Measurements from ENCODE around the gene CDAN1.

Gene CDAN1

DNA sequence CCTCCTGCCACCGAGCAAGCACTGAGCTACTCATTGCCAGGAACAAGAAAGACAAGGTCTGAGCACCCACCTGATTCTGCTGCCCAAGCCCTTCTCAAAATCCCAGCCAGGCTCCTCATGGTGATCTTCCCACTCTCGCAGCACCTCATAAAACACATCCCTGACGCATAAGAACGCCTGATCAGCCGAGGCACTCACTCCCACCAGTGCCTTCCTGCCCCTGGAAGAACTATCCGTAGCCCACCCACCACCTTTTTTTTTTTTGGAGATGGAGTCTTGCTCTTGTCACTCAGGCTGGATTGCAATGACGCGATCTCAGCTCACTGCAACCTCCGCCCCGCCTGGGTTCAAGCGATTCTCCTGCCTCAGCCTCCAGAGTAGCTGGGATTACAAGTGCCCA, 3.9 kb downstream of the CDAN1 start:
- no peak for DNase-seq (ENCODE audit: low read depth)

DNA sequence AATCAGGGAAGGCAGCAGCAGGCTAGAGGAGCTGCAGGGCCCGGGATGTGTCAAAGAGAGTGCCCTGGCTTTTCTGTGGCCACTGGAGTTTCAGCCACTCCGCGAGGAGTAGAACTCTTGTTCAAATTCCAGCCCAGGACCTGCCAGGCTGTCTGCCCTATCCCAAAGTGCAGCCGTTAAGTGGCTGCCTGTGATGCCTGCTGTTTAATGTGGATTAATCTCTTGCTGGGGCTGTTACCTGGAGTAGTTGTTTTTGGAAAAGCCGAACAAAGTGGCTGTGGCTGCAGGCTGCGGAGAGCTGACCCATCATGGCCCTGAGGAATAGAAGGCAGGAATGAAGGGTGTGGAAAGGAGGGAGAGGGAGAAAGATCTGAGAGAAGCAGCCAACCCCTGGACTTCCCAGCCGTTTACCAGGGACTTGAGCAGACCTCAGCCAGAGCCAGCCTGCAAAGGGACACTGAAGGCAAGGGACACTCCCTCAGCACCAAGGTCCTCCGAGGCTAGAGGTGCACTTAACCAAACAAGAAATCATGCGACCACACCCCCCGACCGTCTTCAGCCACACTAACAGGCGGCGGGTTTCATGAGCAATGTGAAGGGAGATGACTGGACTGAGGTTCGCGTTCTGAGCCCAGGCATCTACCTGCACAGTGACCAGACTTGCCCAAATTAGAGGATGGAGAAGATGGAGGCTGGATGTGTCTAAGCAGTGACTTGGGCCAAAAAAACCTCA, 4.7 kb downstream of the CDAN1 start:
- no peak for DNase-seq (ENCODE audit: low read depth)

DNA sequence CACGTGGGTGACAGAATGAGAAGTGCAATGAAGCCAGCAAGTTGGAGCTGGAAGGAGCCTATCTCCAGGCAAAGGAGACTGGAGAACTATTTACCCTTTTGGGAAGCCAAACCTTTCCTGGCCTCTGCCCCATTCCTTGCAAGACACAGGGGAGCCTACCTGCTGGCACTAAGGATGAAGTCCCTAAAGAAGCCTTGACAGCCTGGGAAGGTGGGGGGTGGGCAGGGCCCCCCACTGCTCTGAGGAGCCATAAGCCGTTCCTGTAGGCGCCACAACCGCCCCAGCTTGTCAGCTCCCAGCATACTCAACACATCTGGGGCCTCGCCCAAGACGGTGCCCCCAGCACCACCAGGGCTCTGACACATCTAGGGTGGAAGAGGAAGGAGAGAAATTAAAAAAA, 5.5 kb downstream of the CDAN1 start:
- DNase-seq (ENCODE audit: low read depth): no peak

DNA sequence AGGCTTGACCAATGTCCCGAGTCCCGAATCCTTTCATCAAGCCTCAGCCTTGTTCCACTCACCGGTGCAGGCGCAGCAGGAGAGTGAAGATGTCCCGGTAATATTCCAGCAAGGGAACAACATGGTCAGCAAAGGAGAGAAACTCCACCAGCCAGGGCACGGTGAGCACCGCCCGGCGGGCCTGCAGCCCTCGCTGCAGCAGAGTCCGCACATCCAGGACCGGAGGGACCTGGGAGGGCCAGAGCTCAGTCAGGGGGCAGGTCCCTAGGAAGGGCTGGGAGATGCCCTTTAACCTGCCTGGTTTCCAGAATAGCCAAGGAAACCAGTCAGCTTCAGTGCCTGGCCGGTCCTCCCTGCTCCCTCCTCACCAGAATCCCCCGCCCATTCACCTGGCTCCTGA, 6.4 kb downstream of the CDAN1 start:
- no peak for DNase-seq (ENCODE audit: low read depth)

DNA sequence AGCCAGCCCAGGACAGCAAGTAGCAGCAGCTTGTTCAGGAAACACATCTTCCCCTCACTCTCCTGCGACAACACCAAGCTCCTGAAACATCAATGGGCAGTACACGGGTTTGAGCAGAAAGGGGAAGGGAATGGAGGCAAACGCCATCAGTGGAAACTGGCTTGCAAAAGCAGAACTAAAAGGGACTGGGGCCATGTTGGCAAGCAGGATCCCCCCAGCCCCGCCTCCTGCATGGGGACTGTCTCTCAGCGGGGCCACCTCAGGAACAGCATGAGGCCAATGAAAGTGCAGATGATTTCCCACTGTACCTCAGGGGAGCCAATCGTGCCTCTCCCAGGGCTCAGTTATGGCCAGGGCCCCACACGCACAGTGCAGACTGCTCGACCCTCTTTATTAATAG, 6.8 kb downstream of the CDAN1 start:
- DNase-seq (ENCODE audit: low read depth): no peak

DNA sequence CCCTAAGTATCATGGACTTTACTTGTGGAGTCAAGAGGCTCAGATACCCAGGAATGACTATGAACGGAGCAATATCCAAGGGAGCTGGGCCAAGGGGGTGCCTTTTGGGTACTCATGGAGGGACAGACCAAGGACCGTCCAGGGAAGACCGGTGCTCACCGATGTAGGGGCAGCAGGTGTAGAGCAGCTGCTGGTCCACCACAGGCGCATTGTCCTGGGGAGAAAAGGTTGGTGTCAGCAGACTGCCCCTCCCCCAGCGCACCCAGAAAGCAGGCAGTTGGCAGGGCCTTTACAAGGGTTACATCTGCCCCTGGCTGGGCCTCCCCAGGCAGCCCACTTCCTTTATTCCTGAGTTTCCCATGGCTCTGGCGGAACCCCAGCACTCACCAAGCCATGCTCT, 7.5 kb downstream of the CDAN1 start:
- no peak for DNase-seq (ENCODE audit: low read depth)

DNA sequence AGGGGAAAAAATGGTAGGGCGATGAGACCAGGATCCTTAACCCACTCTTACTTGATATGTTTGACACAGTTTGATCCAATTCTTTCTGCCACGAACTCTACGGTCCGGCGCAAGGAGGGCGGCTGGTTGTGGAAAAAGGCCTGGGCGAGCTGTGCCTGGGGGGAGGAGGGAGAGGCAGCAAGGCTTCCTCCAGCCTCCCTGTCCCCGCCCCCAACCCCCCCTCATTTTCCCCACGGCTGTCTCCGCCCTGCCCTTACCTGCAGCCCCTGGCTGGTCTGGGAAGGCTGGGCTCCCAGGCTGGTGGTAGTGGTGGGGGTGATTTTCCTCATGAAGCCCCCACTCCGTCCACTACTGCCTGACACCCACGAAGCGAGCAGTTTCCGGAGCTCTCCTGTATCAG, 8.0 kb downstream of the CDAN1 start:
- no peak for DNase-seq (ENCODE audit: low read depth)

DNA sequence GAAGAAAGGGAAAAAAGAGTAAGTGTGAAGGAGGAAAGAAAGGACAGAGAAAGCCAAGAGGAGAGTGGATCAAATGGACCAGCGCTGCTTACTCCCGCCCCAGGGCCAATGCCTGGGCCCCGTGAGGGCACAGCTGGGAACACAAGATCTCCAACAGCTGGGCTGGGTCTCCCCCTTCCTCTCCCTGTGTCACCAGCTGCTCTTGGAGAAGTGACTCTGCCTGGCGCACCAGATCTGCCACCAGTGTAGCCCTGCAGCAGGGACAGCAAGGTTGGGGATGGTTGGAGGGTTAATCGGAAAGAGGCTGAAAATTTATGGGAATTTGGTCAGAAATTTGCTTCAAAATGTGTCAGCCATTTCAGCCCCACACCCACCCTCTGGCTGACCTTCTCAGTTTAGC, 8.4 kb downstream of the CDAN1 start:
- no peak for DNase-seq (ENCODE audit: low read depth)

DNA sequence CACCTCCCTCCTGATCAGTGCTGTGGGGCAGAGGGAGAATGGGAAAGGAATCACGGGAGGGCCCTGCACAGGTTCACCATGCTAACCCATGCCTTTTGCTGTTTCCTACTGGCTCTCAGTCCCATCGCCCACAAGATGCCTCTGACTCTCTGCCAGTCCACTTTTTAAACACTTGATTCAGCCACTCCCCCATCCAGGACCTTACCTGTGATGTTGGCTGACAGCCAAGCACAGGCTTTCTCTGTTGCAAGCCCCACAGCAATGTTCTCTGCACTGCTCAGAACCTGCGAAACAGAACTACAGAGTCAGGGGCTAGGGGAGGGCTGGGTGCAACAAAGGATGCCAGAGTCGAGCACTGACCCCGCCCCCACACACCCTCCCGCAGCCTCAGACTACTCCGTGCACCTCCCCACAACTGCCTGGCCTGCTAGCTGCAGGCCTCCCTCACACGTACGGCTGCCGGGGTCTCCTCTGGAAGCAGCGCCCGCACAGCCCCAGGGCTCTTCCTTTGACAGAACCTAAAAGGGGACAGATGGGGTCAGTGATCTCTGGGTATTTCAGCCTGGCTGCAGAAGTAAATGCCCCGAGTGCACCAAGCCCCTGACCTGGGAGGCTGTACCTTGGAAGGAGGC, 9.1 kb downstream of the CDAN1 start:
- no peak for DNase-seq (ENCODE audit: low read depth)

DNA sequence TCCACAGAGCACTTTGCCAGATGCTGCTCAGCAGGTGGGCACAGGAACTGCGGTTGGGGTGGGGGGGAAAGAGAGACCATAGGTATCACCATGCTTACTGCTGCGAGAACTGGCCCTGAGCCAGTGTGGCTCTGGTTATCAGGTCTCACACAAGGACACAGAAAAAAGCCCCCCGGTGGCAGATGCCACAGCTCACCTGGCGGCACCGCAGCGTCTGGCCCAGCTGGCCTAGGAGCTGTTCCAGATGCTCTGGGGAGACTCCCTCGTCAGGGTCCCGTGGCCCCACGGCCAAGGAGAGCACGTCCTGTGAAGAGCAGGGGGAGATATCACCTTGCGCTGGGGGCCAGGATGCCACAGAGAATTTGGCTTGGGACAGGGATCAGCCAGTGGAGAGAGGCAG, 10.8 kb downstream of the CDAN1 start:
- DNase-seq (ENCODE audit: low read depth): no peak

DNA sequence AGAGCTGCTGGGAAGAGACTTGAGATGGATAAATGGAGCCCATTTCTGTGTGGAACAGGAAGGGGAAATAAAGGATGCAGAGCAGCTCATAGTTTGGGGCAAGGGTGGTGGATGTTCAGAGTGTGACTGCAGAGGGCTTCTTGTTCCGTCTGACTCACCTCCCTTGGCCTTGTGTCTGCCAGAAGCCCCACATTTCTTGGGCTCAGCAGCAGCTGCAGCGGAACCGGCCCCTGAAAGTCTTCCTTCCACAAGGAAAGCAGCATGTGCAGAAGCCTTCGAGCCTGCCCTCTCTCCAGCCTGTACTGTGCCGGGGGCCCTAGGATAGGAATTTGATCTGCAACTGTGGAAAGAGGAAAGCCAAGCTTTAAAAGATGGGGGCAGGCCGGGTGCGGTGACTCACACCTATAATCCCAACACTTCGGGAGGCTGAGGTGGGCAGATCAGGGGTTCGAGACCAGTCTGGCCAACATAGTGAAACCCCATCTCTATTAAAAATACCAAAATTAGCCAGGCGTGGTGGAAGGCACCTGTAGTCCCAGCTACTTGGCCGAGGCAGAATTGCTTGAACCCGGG, 11.5 kb downstream of the CDAN1 start:
- no peak for DNase-seq (ENCODE audit: low read depth)

DNA sequence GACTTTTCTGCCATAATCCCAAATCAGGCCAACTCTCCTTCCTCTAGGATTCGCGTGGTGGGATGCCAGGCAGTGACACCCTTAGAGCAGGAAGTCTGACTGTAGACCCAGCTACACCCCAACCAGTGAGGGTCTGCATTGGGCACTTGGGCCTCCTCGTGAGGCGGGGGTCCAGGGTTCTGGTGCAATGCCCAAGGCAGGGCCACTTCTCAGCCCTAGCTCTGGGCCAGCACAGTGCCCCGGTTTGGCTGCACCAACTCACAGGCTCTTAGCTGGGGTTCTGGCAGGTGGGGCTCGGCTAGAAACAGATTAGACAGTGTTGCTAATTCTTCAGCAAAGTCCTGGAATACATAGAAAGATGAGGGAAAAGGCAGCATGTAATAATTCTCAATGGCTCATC, 12.7 kb downstream of the CDAN1 start:
- DNase-seq (ENCODE audit: low read depth): no peak

DNA sequence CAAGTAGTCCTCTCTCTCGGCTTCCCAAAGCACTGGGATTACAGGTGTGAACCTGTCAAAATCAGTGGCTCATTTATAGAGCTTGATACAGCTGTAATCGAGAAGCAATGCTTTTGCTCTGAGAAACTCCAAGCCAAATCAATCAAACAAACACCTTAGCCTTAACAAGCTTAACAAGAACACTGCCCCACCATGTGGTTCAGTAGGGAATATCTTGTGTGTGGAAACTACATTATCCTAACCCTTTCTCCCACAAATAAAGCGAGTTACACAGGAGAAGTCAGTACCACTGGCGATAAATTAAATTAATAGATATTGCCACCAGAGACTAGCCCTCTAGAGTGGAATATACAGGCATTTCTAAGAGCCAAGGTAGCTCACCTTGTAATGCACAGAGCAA, 13.9 kb downstream of the CDAN1 start:
- no peak for DNase-seq (ENCODE audit: low read depth)

DNA sequence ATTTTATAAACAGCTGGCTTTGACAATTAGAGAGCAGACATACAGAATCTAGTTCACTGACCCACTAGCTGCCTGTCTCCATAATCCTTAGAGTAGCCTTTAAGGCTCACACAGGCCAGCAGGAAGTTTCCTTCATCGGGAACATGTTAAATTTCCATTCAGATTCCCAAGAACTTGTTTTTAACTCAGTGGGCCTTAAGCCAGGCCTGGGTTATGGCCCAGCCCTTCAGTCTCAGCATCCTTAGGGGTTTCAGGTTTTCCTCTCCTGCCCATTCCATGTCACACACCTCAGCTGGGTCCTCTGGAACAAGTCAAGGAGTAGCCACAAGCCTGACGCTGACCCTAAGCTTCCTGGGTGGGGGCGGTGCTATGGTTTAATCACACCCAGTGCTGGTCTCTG, 15.0 kb downstream of the CDAN1 start:
- DNase-seq (ENCODE audit: low read depth): no peak

DNA sequence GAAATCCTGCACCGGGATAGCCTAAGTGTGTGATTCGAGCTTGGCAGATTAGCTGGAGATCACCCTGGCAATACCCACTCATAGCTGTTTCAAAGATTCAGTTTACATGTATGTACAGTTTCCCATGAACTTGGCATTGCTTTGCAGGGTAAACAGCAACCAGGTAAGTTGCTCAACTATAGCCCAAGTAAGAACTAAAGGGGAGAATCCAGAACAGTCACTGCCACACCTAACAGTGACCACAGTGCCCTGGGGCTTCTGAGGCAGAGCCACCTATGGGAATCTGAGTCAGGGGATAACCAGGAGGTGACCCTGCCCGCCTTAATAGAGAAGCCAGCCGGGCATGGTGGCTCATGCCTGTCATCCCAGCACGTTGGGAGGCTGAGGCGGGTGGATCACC, 15.9 kb downstream of the CDAN1 start:
- no peak for DNase-seq (ENCODE audit: low read depth)

DNA sequence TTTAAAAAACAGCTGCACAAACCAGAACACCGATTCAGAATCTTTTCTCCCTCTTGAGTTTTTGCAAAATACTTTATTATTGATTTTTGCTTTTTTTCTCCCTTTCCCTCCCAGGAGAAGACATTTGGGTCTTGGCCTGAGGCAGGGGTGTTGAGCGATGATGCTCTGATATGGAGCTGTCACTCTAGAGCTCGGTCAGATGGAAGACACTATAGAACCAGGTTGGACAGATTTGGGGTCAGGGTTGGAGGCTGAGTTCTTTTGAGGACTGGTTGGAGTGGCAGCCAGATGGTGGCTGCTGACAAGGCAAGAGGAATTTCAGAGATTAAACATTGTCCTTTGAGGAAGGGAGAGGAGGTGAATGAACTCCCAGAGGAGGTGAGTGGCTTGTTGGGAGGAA, 16.9 kb downstream of the CDAN1 start:
- DNase-seq (ENCODE audit: low read depth): no peak

DNA sequence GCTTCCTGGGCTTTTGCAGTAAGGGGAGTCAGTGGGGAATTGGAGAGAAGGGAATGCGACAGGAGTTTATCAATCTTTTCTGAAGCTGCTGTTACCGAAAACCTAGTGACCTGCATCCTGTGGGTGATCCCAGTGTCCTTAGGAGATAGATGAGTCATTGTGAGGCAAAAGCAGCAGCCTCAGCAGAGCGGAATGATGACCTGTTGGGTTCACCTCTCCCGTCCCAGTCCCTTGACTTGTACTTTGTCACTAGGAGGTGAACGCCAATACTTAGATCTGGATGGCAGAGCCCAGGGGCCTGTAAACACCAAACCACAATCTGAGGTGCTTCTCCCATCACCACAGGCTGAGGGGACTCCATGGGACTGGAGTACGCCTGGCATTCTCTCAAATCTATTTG, 17.9 kb downstream of the CDAN1 start:
- no peak for DNase-seq (ENCODE audit: low read depth)

DNA sequence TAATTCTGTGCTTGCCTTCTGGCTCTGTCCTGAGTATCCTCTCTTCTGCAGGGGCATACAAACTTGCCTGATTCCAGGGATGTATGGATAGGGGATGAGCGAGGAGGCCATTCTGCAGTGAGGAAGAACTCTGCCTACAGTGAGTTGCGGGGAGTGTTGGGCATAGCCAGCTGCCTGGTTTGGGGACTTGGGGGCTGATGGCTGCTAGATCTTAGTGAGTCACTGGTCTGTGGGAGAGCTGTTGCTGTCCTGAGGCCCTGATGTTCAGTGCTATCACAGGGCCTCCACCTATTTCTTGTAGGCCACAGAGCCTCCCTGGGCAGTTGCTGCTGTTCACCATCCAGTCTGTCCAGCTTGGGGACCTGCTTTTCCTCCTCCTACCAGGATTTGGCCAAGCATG, 20.3 kb downstream of the CDAN1 start:
- DNase-seq (ENCODE audit: low read depth): no peak

DNA sequence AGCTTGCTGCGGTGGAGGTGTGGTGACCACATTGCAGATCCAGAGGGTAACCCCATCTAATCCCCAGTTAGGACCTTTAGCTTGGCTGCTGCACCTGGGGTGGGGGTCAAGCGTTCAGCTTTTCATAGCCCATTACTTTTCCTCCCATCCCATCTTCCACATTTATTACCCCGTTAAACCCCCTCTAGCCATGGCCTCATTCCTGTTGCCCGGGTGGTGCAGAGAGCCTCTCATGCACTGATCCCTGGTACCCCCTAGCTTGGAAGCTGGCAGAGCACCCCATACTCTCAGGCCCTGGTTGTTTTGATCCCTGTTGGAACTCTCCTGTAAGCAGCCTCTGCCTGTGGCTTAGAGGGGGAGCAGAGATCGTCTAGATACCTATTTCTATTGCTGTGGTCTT, 20.8 kb downstream of the CDAN1 start:
- DNase-seq (ENCODE audit: low read depth): no peak

DNA sequence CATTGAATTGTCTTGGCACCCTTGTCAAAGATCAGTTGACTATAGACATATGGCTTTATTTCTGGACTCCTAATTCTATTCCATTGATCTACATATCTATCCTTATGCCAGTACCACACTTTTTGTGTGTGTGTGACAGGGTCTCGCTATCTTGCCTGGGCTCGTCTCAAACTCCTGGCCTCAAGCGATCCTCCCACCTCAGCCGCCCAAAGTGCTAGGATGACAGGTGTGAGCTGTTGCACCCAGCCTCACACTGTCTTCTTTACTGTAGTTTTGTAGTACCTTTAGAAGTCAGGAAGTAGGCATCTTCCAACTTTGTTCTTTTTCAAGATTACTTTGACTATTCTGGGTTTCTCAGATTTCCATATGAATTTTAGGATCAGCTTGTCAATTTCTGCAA, 24.3 kb downstream of the CDAN1 start:
- DNase-seq (ENCODE audit: low read depth): no peak

DNA sequence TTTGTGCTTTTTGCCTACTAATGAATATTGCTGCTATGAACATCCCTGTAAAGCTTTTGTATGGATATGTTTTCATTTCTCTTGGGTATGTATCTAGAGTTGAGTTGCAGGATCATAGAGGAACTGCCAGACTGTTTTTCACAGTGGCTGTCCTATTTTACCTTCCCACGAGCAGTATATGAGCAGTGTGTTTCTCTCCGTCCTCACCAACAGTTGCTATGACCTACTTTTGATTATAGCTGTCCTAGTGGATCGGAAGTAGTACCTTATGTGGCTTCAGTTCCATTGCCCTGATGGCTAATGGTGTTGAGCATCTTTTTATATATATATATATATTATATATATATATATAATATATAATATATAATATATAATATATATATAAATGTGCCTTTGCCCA, 25.2 kb downstream of the CDAN1 start:
- no peak for DNase-seq (ENCODE audit: low read depth)

DNA sequence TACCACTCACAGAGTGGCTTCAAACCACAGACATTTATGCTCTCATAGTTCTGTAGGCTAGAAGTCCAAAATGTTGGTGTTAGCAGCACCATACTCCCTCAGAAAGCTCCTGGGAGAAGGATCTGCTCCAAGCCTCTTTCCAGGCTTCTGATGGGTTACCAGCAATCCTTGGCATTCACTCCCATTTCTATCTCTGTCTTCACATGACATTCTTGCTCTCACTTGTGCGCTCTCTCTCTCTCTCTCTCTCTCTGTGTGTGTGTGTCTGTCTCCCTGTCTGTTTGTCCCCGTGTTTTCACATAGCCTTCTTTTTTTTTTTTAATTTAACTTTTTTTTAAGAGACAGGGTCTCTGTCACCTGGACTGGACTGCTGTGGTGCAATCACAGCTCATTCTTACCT, 26.3 kb downstream of the CDAN1 start:
- no peak for DNase-seq (ENCODE audit: low read depth)

DNA sequence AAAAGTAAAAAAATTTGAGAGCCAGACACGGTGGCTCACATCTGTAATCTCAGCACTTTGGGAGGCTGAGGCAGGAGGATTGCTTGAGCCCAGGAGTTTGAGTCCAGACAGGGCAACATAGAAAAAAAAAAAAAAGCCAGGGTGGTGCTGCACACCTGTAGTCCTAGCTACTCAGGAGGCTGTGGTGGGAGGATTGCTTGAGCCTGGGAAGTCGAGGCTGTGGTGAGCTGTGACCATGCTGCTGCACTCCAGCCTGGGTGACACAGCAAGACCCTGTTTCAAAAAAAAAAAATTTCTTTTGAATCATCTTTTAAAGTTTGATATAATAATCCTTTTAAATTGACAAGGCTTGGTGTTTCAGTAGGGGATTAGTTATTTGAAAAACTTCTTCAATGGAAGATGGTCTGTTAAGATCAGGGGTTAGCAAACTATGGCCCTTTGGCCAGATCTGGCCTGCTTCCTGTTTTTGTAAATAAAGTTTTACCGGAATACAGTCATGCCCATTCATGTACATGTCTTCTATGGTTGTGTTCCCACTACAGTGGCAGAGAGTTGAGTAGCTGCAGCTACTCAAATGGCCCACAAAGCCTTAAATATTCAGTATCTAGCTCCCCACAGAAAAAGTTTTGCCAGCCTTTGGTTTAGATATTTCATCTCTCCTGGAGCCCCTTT, 28.9 kb downstream of the CDAN1 start:
- DNase-seq (ENCODE audit: low read depth): no peak

All from stromal cell of bone marrow (primary cell).